OCI-LY3 (cell line): ENCODE measurements around the gene LNX1.

Experiments
- CTCF ChIP-seq: fragments of 200-600, 300-600 bp; sonication (generic); IDR thresholded peaks from 2 replicates; pipeline ENCODE4 v1.5.1; 2014; ENCODE audit warnings: antibody characterized with exemption, low read length, low read depth
- EZH2phosphoT487 ChIP-seq: fragments of 200-600 bp; shearing (Covaris generic); IDR thresholded peaks from 2 replicates; pipeline ENCODE4 v1.6.1; 2018; ENCODE audit warnings: antibody characterized with exemption, mixed run types, low read depth

- TF ChIP-seq CTCF (no peak), EZH2phosphoT487 (no peak)
These were observed 69.0 kb downstream of the LNX1 start for GRCh38 chr4:53522334-53522733.
